C4-2B (cell line): Measurements from ENCODE around the gene PKMYT1.

Experiments
- ZFX ChIP-seq: fragments of 450-650 bp; IDR thresholded peaks from 2 replicates; pipeline ENCODE4 v1.6.1; 2017
- TF ChIP-seq, protein P1 (sequence below): fragments of 450-650 bp; conservative IDR thresholded peaks from 2 replicates; pipeline ENCODE4 v1.5.1; 2017; ENCODE audit warnings: mild to moderate bottlenecking

DNA sequence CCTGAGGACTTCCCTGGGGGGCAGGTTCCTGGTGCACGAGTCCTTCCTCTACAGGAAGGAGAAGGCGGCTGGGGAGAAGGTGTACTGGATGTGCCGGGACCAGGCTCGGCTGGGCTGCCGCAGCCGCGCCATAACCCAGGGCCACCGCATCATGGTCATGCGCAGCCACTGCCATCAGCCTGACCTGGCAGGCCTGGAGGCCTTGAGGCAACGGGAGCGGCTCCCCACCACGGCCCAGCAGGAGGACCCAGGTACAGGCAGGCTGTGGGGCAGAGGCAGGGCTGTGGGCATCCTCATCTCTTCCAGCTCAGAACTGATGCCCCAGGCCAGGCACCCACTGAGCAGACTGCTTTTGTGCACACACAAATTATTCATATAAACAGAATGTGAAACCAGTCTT lies 42.0 kb downstream of the PKMYT1 start:
- TF ChIP-seq, protein P1, sequence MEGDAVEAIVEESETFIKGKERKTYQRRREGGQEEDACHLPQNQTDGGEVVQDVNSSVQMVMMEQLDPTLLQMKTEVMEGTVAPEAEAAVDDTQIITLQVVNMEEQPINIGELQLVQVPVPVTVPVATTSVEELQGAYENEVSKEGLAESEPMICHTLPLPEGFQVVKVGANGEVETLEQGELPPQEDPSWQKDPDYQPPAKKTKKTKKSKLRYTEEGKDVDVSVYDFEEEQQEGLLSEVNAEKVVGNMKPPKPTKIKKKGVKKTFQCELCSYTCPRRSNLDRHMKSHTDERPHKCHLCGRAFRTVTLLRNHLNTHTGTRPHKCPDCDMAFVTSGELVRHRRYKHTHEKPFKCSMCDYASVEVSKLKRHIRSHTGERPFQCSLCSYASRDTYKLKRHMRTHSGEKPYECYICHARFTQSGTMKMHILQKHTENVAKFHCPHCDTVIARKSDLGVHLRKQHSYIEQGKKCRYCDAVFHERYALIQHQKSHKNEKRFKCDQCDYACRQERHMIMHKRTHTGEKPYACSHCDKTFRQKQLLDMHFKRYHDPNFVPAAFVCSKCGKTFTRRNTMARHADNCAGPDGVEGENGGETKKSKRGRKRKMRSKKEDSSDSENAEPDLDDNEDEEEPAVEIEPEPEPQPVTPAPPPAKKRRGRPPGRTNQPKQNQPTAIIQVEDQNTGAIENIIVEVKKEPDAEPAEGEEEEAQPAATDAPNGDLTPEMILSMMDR, result no peak
- TF ChIP-seq ZFX, result no peak
